Fibroblast of lung (primary cell): ENCODE measurements around the gene SRP14.
"Not testable (repeated sequence)": the region's sequence is repeated elsewhere in the genome, so short reads cannot be mapped to it uniquely, and the experiment has no call there.

Source experiments
- CTCF ChIP-seq, 2 donors: IDR thresholded peaks in 1 of 2; conservative IDR thresholded peaks in 1 of 2; 1 replicate in 1 of 2; 2 replicates in 1 of 2; pipeline ENCODE4 v1.5.1; 2011 to 2012; ENCODE audit warnings: low read length in 2 of 2, control low read depth in 1 of 2, inconsistent platforms in 1 of 2, low read depth in 1 of 2, mild to moderate bottlenecking in 1 of 2
- EZH2 ChIP-seq: IDR thresholded peaks from 2 replicates; pipeline ENCODE4 v1.5.1; 2012; ENCODE audit warnings: low read length, control low read depth, mild to moderate bottlenecking; ENCODE audit errors: missing control alignments

- TF ChIP-seq CTCF (conservative IDR thresholded peaks at IDR 0.05 in 1 of 2, IDR thresholded peaks at IDR 0.05 in 1 of 2; ENCODE audit: low read depth in 1 of 2, low read length in 2 of 2); EZH2: not testable (repeated sequence)
Measured at GRCh38 chr15:39996228-39996627, 42.8 kb downstream of the SRP14 start.
